EL (cell line): Measurements from ENCODE around the gene RMP24.
"Not testable (repeated sequence)": the region's sequence is repeated elsewhere in the genome, so short reads cannot be mapped to it uniquely, and the experiment has no call there.

Experiments
- DNase-seq: peaks from one replicate; pipeline ENCODE4 v3.0.0-alpha.2; 2016

Gene RMP24

DNA sequence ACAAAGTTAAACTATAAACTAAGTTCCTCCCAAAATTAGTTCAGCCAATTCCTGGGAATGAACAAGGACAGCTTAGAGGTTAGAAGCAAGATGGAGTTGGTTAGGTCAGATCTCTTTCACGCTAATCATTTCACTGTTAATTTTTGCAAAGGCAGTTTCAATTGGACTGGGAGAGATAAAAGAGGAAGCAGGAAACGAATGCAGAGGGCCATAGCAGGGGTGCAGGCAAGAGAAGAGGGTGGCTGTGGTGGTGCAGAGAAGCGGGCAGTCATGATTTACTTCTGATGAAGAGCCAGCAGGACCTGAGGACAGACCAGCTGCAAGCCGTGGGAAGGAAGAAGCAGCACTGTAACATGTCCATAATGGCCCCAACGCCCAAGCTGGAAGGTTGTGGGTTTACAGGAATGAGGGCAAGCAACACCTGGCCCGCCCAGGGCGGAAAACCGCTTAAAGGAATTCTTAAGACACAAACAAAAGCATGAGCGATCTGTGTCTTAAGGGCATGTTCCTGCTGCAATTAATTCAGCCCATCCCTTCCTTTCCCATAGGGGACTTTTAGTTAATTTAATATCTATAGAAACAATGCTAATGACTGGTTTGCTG lies 4.1 kb upstream of the RMP24 start:
- DNase-seq: no peak

- DNase-seq: no peak
These were observed 2.8 kb upstream of the RMP24 start for GRCh38 chr18:35969676-35970075.

- no peak for DNase-seq
These were observed 750 bp upstream of the RMP24 start for GRCh38 chr18:35971661-35972196.

- DNase-seq: no peak
These were observed 1.2 kb downstream of the RMP24 start for GRCh38 chr18:35973650-35974049.

- no peak for DNase-seq
These were observed 1.7 kb downstream of the RMP24 start for GRCh38 chr18:35974181-35974580.

GRCh38 chr18:35979112-35979511 lies 6.6 kb downstream of the RMP24 start:
- DNase-seq: no peak

DNA sequence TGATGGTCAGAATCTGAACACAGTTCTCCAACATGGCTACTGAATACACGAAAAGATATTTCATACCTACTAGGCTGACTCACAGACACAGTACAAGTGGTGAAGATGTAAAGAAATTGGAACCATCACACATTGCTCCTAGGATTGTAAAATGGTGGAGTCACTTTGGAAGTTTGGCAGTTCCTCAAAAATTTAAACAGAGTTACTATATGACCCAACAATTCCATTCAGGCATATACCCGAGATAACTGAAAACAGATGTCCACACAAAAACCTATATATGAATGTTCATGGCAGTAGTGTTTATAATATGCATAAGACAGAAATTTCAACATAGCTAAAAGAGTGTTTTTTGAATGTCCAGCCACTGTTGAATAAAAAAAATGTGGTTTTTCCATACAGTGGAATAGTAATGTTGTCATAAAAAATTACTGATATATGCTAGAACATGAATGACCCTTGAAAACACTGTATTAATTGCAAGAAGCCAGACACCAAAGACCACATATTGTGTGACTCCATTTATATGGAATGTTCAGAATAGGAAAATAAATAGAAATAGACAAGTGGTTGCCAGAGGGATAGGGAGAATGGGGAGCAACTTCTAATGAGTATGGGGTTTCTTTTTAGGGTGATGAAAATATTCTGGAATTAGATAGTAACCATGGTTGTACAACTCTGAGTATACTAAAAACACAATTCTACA lies 10.1 kb downstream of the RMP24 start:
- DNase-seq: peak; percentile 85

GRCh38 chr18:35983147-35983546 lies 10.7 kb downstream of the RMP24 start:
- DNase-seq: no peak

DNA sequence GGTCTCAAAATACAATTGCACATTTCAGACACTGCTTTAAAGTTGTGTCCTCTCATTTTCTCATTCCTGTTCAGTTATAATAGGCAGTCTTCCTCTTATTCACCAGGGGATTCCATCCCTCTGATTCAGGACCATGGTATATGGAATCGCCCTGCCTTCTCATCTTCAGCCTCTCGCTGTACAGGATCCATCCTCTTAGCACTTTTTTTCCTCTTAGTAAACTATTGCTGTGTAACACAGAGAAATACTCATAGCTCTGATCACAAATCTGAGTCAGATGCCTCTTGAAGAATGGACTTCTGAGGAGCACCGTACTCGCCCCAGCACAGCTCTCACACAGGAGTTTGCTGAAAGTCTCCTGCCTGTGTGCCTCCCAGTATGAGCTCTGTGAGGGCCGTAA lies 11.3 kb downstream of the RMP24 start:
- DNase-seq: peak; percentile 87

DNA sequence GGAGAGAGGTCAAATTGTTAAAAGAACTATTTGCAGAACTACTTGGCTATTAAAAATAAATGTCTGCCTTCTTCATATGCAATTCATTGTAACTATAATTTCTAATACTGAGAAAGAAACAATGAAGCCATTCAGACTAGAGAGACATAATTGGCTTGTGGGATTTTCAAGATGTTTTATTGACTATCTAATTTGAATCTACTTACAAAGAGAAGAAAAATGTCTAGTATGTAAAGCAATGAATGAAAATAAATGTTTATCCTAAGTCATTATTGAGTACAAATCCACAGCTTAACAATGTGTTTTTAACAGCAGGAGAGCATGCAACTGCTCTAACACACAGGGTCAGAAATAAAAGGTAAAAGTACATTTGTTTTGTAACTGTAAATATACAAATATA lies 19.2 kb downstream of the RMP24 start:
- DNase-seq: no peak

DNA sequence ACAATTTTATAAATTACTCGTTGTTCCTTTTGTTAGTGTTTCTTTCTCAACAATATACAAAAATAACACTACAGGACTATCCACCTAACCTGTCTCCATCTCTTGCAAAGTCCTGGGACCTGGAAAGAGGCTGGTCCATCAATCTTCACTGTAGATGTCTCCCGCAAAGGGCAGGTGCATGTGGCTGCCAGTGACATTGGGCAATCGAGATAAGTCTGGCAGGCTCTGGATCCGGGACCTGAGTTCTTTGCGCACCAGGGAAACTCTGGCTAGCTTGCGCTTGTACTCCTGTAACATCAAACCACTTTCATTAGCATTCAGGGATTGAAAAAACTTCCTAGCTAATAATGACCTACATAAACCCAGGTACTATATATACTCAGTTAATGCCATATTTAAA lies 20.5 kb downstream of the RMP24 start:
- DNase-seq: no peak

- DNase-seq: peak; percentile 13
These were observed 26.5 kb downstream of the RMP24 start for GRCh38 chr18:35998967-35999366.

GRCh38 chr18:35999925-36000324 lies 27.4 kb downstream of the RMP24 start:
- DNase-seq: no peak

DNA sequence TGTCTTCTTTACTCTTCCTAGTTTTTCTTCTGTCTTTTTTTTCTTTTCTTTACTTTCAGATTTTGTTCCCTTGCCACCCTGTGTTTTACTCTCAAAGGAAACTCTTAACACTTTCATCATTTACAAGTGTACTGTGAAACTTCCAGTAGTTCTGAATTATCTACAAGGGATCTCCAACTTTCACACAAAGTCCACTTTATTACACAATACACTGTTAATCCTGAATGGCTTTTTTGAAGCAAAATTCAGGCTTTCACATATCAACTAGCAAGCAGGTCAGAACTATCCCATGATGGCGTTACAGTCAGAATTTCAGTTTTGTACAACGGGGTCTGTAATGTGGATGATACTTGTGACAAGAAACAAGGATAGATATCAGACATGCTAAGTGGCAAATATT lies 34.5 kb downstream of the RMP24 start:
- DNase-seq: no peak

DNA sequence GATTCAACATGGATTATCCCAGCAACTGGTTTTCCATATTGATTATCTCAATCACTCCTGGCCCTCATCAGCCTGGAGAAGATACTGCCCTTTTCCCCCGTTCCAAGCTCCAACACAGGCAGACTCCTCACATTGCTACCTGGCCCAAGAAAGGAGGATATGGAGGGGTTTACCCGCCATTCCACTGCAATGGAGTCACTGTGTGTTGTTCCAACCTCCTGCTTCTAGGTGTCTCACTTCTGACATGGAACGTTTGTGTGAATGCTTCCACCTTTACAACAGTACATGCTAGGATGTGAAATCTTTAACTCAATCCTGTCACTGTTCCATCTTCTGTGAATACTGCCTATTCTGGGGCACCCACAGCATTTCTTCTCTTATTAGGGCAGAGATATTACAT lies 36.7 kb downstream of the RMP24 start:
- DNase-seq: no peak

GRCh38 chr18:36012891-36013290 lies 40.4 kb downstream of the RMP24 start:
- no peak for DNase-seq

DNA sequence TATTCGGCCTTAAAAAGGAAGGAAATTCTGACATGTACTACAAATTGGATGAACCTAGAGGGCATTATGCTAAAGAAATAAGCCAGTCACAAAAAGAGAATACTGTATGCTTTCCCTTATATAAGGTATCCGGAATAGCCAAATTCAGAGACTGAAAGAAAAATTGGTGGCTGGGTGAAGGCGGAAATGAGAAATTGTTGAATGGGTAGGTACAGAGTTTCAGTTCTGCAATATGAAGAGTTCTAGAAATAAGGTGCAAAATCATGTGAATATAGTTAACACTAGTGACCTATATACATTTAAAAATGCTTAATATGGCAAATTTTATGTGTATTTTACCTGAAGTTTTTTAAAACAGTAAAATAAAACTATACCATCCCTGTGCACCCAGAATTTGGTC lies 43.1 kb downstream of the RMP24 start:
- no peak for DNase-seq

- no peak for DNase-seq
These were observed 44.8 kb downstream of the RMP24 start for GRCh38 chr18:36017232-36017631.

DNA sequence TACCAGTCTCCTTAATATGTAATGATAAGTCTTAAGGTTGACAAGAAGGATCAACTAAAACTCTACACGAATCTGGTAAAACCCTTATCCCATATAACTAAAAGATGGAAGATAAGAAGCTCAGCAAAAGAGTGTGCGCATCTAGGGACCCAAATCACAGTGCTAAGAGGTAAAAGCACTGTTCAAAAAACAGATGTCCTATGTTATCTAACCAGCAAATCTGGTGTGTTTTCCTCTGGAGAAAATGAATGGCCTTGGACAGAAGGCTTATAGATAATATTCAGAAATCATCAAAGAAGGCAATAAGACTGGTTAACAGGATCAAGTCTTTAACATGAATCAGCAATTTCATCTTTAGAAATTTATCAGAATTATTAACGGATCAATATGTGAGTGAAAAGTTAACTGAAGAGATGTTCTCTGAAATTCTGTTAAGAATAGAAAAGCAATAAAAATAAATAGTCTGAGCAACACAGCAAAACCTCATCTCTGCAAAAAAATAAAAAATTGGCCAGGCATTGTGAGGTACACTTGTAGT lies 47.8 kb downstream of the RMP24 start:
- no peak for DNase-seq

DNA sequence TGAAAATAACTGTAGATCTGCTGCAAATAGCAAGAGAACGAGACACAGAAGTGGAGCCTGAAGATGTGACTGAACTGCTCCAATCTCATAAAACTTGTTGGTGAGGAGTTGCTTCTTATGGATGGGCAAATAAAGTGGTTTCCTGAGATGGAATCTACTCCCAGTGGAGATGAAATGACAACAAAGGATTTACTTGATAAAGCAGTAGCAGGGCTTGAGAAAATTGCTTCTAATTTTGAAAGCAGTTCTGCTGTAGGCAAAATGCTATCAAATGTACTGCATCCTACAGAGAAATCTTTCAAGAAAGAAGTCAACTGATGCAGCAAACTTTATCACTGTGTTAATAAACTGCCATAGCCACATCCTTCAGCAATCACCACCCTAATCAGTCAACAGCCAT lies 50.9 kb downstream of the RMP24 start:
- no peak for DNase-seq

DNA sequence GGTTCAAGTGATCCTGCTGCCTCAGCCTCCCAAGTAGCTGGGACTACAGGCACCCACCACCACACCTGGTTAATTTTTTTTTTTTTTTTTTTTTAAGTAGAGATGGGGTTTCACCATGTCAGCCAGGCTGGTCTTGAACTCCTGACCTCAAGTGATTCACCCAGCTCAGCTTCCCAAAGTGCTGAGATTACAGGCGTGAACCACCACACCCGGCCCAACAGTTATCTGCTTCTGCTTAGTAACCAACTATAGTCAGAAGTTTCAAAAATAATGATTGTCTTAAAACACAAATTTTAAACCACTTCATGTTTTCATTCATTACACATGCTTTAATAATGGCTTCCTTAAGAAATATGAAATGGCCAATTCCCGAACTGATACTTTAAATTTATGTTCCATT lies 51.8 kb downstream of the RMP24 start:
- not testable (repeated sequence) for DNase-seq

DNA sequence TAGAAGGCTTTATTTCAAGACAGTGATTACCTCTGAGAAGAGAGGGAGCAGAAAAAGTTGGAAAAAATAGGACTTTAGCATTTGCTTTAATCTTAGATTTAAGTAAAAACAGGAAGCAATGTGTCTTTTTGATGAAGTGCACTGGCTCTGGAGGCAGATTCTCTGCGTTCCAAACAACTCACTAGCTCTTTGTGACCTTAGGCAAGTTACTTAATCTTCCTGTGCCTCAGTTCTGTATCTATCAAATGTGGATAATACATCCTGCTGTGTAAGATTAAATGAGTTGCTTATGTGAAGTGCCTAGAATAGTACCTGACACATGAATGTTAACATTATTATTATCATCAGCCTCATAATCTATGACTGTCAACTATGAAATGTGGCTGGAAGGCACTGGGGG lies 52.5 kb downstream of the RMP24 start:
- peak; percentile 61 for DNase-seq

- no peak for DNase-seq
These were observed 56.4 kb downstream of the RMP24 start for GRCh38 chr18:36028859-36029258.
